Suprapubic skin (tissue), 2 donors: ENCODE data around the gene APOBEC3H.

Experiments used
- EP300 ChIP-seq: sonication (generic); formaldehyde crosslinking; IDR thresholded peaks from one replicate; pipeline ENCODE4 v1.6.1; 2017; ENCODE audit warnings: antibody characterized with exemption
- POLR2A ChIP-seq, 2 donors: fragments of 450-650 bp; IDR thresholded peaks; one replicate each; pipeline ENCODE4 v1.6.1; 2017; ENCODE audit warnings: antibody characterized with exemption in 2 of 2, mild to moderate bottlenecking in 2 of 2, moderate library complexity in 2 of 2

GRCh38 chr22:39142088-39142680, 45.1 kb downstream of the APOBEC3H start:
- TF ChIP-seq EP300 (no peak), POLR2A (IDR thresholded peaks at IDR 0.05) (no peak)
